D721Med (cell line): Measurements from ENCODE around the gene IRF8.

Experiments
- DNase-seq: peaks from one replicate; pipeline ENCODE4 v3.0.0; 2011; ENCODE audit warnings: low spot score; ENCODE audit not compliant: insufficient read length
- FAIRE-seq: peaks from 2 replicates; lab custom pipeline; 2011; peaks lifted over from hg19 to GRCh38; lab: Jason Lieb, UNC
- TF ChIP-seq, protein P1 (sequence below): IDR thresholded peaks from 2 replicates; pipeline ENCODE4 v1.5.1; 2012; ENCODE audit warnings: mild to moderate bottlenecking, control low read depth; ENCODE audit not compliant: insufficient read depth; ENCODE audit errors: missing control alignments

Gene IRF8, protein sequence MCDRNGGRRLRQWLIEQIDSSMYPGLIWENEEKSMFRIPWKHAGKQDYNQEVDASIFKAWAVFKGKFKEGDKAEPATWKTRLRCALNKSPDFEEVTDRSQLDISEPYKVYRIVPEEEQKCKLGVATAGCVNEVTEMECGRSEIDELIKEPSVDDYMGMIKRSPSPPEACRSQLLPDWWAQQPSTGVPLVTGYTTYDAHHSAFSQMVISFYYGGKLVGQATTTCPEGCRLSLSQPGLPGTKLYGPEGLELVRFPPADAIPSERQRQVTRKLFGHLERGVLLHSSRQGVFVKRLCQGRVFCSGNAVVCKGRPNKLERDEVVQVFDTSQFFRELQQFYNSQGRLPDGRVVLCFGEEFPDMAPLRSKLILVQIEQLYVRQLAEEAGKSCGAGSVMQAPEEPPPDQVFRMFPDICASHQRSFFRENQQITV

DNA sequence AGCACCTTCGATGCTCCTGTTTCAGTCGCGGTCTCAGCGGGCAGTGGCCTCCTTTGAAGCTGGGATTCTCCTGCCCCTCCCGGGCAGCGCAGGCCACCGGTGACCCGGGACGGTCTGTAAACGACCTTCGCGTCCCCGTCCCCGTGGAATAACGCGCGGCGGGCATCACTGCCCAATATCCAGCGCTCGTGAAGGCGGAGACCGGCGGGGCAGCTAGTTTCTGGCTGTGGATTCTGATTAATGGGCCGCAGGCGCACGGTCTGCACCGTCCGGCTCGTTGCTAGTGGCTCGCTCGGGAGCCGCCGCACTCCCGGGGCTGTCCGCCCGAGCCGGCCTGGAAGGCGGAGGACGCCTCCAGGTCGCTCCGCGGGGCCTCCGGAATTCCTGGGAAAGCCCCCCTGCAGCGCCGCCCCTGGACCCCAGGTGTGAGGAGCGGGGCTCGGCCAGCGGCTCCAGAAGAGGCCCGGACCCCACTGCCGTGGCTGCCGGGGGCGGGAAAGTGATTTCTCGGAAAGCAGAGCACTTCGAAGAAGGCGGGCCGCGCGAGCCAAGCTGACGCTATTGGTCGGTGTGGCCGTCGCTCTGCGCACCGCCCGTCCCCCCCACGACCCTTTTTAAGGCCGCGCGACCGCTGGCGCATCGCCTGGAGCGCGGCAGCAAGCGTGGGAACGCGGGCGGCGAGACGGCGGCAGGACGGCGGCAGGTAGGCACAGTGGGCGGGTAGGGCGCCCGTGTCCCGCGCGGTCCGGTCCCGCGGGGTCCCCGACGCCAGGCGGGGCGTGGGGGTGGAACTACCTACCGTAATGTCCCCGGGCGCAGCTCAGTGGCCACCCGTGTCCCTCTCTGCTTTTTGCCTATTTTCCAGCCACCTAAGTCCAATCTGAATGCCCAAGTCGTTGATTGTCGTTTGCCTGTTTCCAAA lies at the start of gene IRF8:
IRF8 (plus strand) TSS at position 642 of the 922 bp plus-strand sequence. CDS start 3,854 bp downstream, outside the sequence.
- no peak for DNase-seq
- TF ChIP-seq, protein P1, sequence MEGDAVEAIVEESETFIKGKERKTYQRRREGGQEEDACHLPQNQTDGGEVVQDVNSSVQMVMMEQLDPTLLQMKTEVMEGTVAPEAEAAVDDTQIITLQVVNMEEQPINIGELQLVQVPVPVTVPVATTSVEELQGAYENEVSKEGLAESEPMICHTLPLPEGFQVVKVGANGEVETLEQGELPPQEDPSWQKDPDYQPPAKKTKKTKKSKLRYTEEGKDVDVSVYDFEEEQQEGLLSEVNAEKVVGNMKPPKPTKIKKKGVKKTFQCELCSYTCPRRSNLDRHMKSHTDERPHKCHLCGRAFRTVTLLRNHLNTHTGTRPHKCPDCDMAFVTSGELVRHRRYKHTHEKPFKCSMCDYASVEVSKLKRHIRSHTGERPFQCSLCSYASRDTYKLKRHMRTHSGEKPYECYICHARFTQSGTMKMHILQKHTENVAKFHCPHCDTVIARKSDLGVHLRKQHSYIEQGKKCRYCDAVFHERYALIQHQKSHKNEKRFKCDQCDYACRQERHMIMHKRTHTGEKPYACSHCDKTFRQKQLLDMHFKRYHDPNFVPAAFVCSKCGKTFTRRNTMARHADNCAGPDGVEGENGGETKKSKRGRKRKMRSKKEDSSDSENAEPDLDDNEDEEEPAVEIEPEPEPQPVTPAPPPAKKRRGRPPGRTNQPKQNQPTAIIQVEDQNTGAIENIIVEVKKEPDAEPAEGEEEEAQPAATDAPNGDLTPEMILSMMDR = no peak
- FAIRE-seq = no peak

DNA sequence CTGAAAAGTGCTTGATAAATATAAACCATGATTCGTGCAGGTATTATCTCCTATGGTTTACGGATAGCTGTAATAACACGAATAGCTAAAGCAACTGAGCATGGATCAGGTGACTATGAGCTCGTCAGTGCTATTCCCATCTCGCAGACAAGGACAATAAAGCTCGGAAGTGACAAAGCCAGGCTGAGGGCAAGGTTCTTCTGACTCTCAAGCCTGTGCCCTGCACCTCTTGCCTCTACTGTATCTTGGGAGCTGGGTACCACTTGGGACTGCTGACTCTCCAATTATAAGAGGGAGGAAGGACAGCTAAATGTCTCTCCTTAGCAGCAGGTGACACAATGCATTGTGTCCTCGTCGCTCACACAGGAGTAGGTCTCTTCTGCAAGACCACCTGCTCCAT lies 49.6 kb upstream of the IRF8 start:
- no peak for FAIRE-seq

DNA sequence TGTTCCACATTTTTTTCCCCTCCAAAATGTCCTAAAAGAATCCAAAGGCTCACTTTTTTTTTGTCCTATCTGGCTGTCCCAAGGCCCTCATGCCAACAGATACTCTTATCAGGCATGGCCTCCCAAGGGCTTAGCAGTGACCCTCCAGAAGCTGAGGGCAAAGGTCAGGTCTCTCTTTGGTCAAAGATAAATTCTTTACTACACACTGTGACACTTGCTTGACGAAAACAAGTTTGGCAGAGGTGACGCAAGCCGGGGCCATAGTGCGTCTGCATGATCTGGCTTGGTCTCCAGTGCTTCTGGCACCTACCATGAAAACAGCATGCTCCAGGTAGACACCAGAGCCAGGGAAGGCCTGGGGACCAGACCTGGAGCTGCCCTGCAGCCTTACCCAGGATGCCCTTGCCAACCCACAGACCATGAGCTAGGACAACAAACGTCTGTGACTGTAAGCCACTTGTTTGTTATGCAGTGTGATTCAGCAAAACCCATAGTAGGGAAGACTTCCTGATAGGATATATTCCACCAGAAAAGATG lies 48.5 kb upstream of the IRF8 start:
- DNase-seq = no peak
- FAIRE-seq = no peak
- TF ChIP-seq, protein P1 = no peak

More for the DNA sequence above, 49.6 kb upstream of the IRF8 start:
- DNase-seq = no peak
- TF ChIP-seq, protein P1 = no peak

DNA sequence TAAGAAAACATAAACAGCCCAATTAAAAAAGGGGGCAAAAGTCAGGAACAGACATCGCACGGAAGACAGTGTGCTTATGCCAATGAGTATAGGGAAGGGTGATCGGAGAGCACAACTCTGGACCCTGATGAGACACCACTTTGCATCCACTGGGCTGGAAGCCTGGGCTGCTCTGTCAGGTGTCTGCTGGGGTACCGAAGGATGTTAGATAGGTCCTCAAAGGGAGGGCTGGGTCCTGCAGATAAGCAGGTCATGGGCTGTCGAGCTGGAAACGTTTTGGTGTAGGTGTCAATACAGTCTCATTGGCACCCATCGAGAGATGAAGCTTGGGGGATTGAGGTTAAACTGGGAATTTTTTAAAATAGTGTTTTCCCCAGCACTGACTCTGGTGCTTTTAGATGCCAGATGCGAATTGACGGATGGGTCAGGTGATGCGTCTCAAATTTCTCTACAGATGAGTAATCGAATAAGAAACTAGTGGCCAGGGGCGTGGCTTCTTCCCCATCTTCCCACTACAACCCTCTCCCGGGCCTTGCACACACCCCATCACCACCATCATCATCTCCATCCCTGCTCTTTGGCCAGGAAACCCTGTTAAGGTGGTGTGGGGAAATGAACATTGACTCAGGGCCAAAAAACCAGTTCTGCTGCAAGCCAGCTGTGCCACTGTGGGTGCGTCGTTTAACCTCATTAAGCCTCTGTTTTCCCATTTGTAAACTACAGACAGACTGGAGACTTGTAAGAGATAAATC lies 47.8 kb upstream of the IRF8 start:
- FAIRE-seq = no peak

DNA sequence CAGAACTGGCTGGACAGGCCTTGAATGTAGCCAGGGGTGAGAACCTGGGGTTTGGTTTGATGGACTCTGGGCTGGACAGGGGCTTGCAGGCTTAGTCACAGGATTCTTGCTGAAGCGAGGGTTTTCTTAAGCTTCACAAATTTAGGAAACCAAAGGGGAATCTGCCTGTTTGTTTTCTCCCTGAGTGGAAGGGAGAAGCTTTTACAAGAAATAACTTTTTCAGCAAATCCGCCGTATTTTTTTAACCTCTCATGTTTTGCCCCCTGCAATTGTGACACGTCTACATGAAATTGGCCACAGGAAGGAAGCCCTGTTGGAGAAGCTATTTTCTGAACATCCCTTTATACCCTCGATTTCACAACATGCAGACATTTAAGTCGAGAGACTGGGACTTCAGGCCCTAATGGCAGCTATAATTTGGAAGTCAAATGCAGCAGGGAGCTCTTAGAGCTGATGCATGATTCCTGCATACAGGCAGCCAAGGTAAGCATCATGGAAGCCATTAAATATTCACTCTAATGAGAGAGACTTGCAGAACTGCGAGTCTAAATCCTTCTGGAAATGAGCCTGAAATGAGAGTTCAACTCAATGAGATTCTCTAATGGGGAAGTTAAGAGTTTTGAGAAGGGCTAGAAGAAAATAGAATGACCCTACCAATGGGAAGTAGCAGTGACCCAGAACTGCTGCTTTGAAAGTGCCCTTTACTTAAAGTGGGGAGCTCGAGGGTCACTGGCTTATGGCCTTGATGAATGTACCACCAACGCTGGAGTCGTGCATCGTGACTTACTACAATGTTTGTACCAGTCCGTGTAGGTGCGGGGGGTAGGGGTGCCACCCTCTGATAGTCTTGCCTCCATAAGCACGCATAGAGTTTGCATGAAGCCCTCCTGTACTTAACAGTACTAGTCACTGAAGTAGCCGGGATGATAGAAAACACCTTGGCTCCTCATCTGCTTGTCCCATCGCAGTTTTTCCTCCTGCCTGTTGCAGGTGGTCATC lies 45.1 kb upstream of the IRF8 start:
- TF ChIP-seq, protein P1 = no peak
- no peak for DNase-seq
- no peak for FAIRE-seq

More for the DNA sequence above, 47.8 kb upstream of the IRF8 start:
- TF ChIP-seq, protein P1 = no peak
- no peak for DNase-seq
